Endothelial cell (in vitro differentiated cells): ENCODE measurements around the gene PABPN1L. TPM values are rescaled to one million over a fixed set of nuclear protein-coding genes. Genes with fewer than 3 reads are reported as not detected.

Experiments used
- DNase-seq: peaks from one replicate; pipeline ENCODE4 v3.0.0; 2021; ENCODE audit warnings: low spot score
- H3K27ac Mint-ChIP-seq: one replicate; pipeline ENCODE4 v1.8.0; 2021; ENCODE audit warnings: mixed read lengths, inconsistent platforms; ENCODE audit not compliant: unreplicated experiment
- H3K27me3 Mint-ChIP-seq: one replicate; pipeline ENCODE4 v1.8.0; 2021; ENCODE audit warnings: mild to moderate bottlenecking, moderate library complexity, mixed read lengths, inconsistent platforms; ENCODE audit not compliant: unreplicated experiment
- H3K36me3 Mint-ChIP-seq: one replicate; pipeline ENCODE4 v1.8.0; 2021; ENCODE audit warnings: mild to moderate bottlenecking, low read depth, mixed read lengths, inconsistent platforms; ENCODE audit not compliant: unreplicated experiment
- H3K4me1 Mint-ChIP-seq: one replicate; pipeline ENCODE4 v1.8.0; 2021; ENCODE audit warnings: mild to moderate bottlenecking, mixed read lengths, inconsistent platforms; ENCODE audit not compliant: unreplicated experiment
- H3K4me3 Mint-ChIP-seq: one replicate; pipeline ENCODE4 v1.8.0; 2021; ENCODE audit warnings: mild to moderate bottlenecking, mixed read lengths, inconsistent platforms; ENCODE audit not compliant: unreplicated experiment
- H3K9me3 Mint-ChIP-seq: one replicate; pipeline ENCODE4 v1.8.0; 2021; ENCODE audit warnings: mixed read lengths, inconsistent platforms; ENCODE audit not compliant: unreplicated experiment
- CTCF ChIP-seq: fragments of 200-600 bp; sonication (generic); IDR thresholded peaks from one replicate; pipeline ENCODE4 v1.5.0; 2021; ENCODE audit warnings: antibody characterized with exemption; ENCODE audit not compliant: unreplicated experiment
- total RNA-seq: library from RNA; stranded (reverse); fragmentation: NEBNext Ultra II Directional; extraction: Animal tissue kit (Norgen Biotek cat#: 25700); gene quantifications from one replicate; pipeline ENCODE4 v1.2.1, GENCODE V29; 2021; ENCODE audit not compliant: unreplicated experiment

PABPN1L gene
- total RNA-seq, 1 donor from 2014 or later: not detected

- no peak overlapping the region for H3K4me3 Mint-ChIP-seq
- H3K9me3 Mint-ChIP-seq: no peaks in the 10 kb centered on the region
- H3K27ac Mint-ChIP-seq: no peak overlapping the region
- no peak for DNase-seq
- no peak for TF ChIP-seq CTCF
- H3K27me3 Mint-ChIP-seq: no peaks in the 10 kb centered on the region
- H3K36me3 Mint-ChIP-seq: no peaks in the 10 kb centered on the region
- no peaks in the 10 kb centered on the region for H3K4me1 Mint-ChIP-seq
Measured at GRCh38 chr16:88868974-88869672, 2.7 kb upstream of the PABPN1L start.

- H3K27me3 Mint-ChIP-seq: no peaks in the 10 kb centered on the region
- no peak for DNase-seq
- TF ChIP-seq CTCF: no peak
- no peak overlapping the region for H3K27ac Mint-ChIP-seq
- H3K9me3 Mint-ChIP-seq: no peaks in the 10 kb centered on the region
- H3K36me3 Mint-ChIP-seq: no peaks in the 10 kb centered on the region
- no peak overlapping the region for H3K4me3 Mint-ChIP-seq
- no peaks in the 10 kb centered on the region for H3K4me1 Mint-ChIP-seq
Measured at GRCh38 chr16:88867581-88868246, 1.3 kb upstream of the PABPN1L start.

GRCh38 chr16:88865742-88866141, 718 bp downstream of the PABPN1L start:
- no peaks in the 10 kb centered on the region for H3K9me3 Mint-ChIP-seq
- DNase-seq: no peak
- H3K36me3 Mint-ChIP-seq: peaks cover 5% of the 10 kb centered on the region
- no peak overlapping the region for H3K4me3 Mint-ChIP-seq
- H3K4me1 Mint-ChIP-seq: no peaks in the 10 kb centered on the region
- H3K27ac Mint-ChIP-seq: no peak overlapping the region
- TF ChIP-seq CTCF: no peak
- H3K27me3 Mint-ChIP-seq: peaks cover 4% of the 10 kb centered on the region

- no peak for TF ChIP-seq CTCF
- peaks cover 6% of the 10 kb centered on the region for H3K27me3 Mint-ChIP-seq
- H3K9me3 Mint-ChIP-seq: no peaks in the 10 kb centered on the region
- no peak overlapping the region for H3K4me3 Mint-ChIP-seq
- DNase-seq: no peak
- H3K36me3 Mint-ChIP-seq: peaks cover 5% of the 10 kb centered on the region
- H3K27ac Mint-ChIP-seq: no peak overlapping the region
- no peaks in the 10 kb centered on the region for H3K4me1 Mint-ChIP-seq
Measured at GRCh38 chr16:88865310-88865709, 1.1 kb downstream of the PABPN1L start.

GRCh38 chr16:88864521-88864920, 1.9 kb downstream of the PABPN1L start:
- H3K9me3 Mint-ChIP-seq: no peaks in the 10 kb centered on the region
- DNase-seq: no peak
- H3K4me3 Mint-ChIP-seq: no peak overlapping the region
- H3K36me3 Mint-ChIP-seq: peaks cover 5% of the 10 kb centered on the region
- H3K27me3 Mint-ChIP-seq: peaks cover 6% of the 10 kb centered on the region
- H3K4me1 Mint-ChIP-seq: no peaks in the 10 kb centered on the region
- TF ChIP-seq CTCF: no peak
- H3K27ac Mint-ChIP-seq: no peak overlapping the region
